Measurements from ENCODE around the gene POU2AF1.

Gene POU2AF1

GRCh38 chr11:111406589-111406988, 27.5 kb upstream of the POU2AF1 start:
- no peak for ATAC-seq

GRCh38 chr11:111406091-111406490, 27.0 kb upstream of the POU2AF1 start:
- no peak for ATAC-seq
- TF ChIP-seq ZNF565 (CRISPR knock-in tag; conservative IDR thresholded peaks at IDR 0.05; ENCODE audit: low read depth) (no peak), OSR1 (CRISPR knock-in tag; IDR thresholded peaks at IDR 0.05) (no peak), BACH2 (CRISPR knock-in tag; IDR thresholded peaks at IDR 0.05; ENCODE audit: borderline replicate concordance) (no peak), RARB (CRISPR knock-in tag; IDR thresholded peaks at IDR 0.05) (no peak), ZNF70 (CRISPR knock-in tag; IDR thresholded peaks at IDR 0.05) (no peak), ESRRG (CRISPR knock-in tag; IDR thresholded peaks at IDR 0.05) (no peak), ARNTL (CRISPR knock-in tag; IDR thresholded peaks at IDR 0.05; ENCODE audit: borderline replicate concordance, low read depth) (no peak), SNAI2 (CRISPR knock-in tag; IDR thresholded peaks at IDR 0.05) (no peak), CREB5 (CRISPR knock-in tag; IDR thresholded peaks at IDR 0.05; ENCODE audit: low read depth) (no peak)
- TF ChIP-seq, protein P1, sequence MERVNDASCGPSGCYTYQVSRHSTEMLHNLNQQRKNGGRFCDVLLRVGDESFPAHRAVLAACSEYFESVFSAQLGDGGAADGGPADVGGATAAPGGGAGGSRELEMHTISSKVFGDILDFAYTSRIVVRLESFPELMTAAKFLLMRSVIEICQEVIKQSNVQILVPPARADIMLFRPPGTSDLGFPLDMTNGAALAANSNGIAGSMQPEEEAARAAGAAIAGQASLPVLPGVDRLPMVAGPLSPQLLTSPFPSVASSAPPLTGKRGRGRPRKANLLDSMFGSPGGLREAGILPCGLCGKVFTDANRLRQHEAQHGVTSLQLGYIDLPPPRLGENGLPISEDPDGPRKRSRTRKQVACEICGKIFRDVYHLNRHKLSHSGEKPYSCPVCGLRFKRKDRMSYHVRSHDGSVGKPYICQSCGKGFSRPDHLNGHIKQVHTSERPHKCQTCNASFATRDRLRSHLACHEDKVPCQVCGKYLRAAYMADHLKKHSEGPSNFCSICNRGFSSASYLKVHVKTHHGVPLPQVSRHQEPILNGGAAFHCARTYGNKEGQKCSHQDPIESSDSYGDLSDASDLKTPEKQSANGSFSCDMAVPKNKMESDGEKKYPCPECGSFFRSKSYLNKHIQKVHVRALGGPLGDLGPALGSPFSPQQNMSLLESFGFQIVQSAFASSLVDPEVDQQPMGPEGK (CRISPR knock-in tag; IDR thresholded peaks at IDR 0.05; ENCODE audit: borderline replicate concordance), result no peak

More at GRCh38 chr11:111406589-111406988, 27.5 kb upstream of the POU2AF1 start:
- no peak for TF ChIP-seq RARB (CRISPR knock-in tag; IDR thresholded peaks at IDR 0.05)
- no peak for TF ChIP-seq CREB5 (CRISPR knock-in tag; IDR thresholded peaks at IDR 0.05; ENCODE audit: low read depth)
- TF ChIP-seq TCF4 (CRISPR knock-in tag; IDR thresholded peaks at IDR 0.05; ENCODE audit: borderline replicate concordance), result no peak
- TF ChIP-seq PPARA (CRISPR knock-in tag; IDR thresholded peaks at IDR 0.05; ENCODE audit: borderline replicate concordance), result no peak
- no peak for TF ChIP-seq SNAI2 (CRISPR knock-in tag; IDR thresholded peaks at IDR 0.05)
- TF ChIP-seq ISL1 (CRISPR knock-in tag; IDR thresholded peaks at IDR 0.05), result no peak
- TF ChIP-seq, protein P1 (CRISPR knock-in tag; IDR thresholded peaks at IDR 0.05; ENCODE audit: borderline replicate concordance), result no peak
- no peak for TF ChIP-seq ZFP3 (CRISPR knock-in tag; IDR thresholded peaks at IDR 0.05)
- TF ChIP-seq OSR1 (CRISPR knock-in tag; IDR thresholded peaks at IDR 0.05), result no peak
- TF ChIP-seq ZC3H10 (CRISPR knock-in tag; IDR thresholded peaks at IDR 0.05), result no peak
- no peak for TF ChIP-seq ARNTL (CRISPR knock-in tag; IDR thresholded peaks at IDR 0.05; ENCODE audit: borderline replicate concordance, low read depth)
- no peak for TF ChIP-seq GLIS3 (CRISPR knock-in tag; IDR thresholded peaks at IDR 0.05)
- TF ChIP-seq CSDC2 (CRISPR knock-in tag; IDR thresholded peaks at IDR 0.05), result no peak
- no peak for TF ChIP-seq POU6F1 (CRISPR knock-in tag; IDR thresholded peaks at IDR 0.05; ENCODE audit: borderline replicate concordance, low read depth)
- TF ChIP-seq TSHZ2 (CRISPR knock-in tag; IDR thresholded peaks at IDR 0.05), result no peak
- no peak for TF ChIP-seq TOX (CRISPR knock-in tag; IDR thresholded peaks at IDR 0.05; ENCODE audit: borderline replicate concordance)
- no peak for TF ChIP-seq BACH2 (CRISPR knock-in tag; IDR thresholded peaks at IDR 0.05; ENCODE audit: borderline replicate concordance)
- TF ChIP-seq ZNF565 (CRISPR knock-in tag; conservative IDR thresholded peaks at IDR 0.05; ENCODE audit: low read depth), result no peak
- no peak for TF ChIP-seq ZNF8 (CRISPR knock-in tag; IDR thresholded peaks at IDR 0.05)
- TF ChIP-seq CSRNP3 (CRISPR knock-in tag; IDR thresholded peaks at IDR 0.05), result no peak

Data from SK-N-SH treated with all-trans-retinoic acid at 6 μM for 48 hours (cell line).